ENCODE results near the gene SCAF4. TPM values are rescaled to one million over a fixed set of nuclear protein-coding genes. Genes with fewer than 3 reads are reported as not detected.

SCAF4 gene
- total RNA-seq, 1 donor from 2014 or later = 58.9 TPM

- H3K36me3 Mint-ChIP-seq = no peaks in the 10 kb centered on the region
- no peak for DNase-seq (ENCODE audit: low spot score in 2 of 2, unreplicated experiment in 2 of 2)
- H3K4me1 Mint-ChIP-seq = peaks cover 10% of the 10 kb centered on the region
- no peak for TF ChIP-seq CTCF (IDR thresholded peaks at IDR 0.05; ENCODE audit: unreplicated experiment)
- H3K9me3 Mint-ChIP-seq = no peaks in the 10 kb centered on the region
- no peak overlapping the region for H3K4me3 Mint-ChIP-seq
- no peak overlapping the region for H3K27ac Mint-ChIP-seq
- peaks cover 3% of the 10 kb centered on the region for H3K27me3 Mint-ChIP-seq (ENCODE audit: low read depth)
Observed at GRCh38 chr21:31756787-31757186, 24.9 kb upstream of the SCAF4 start.

GRCh38 chr21:31755027-31755426 lies 23.1 kb upstream of the SCAF4 start:
- Mint-ChIP-seq H3K27me3 (ENCODE audit: low read depth) (no peaks in the 10 kb centered on the region), H3K27ac (no peak overlapping the region), H3K4me3 (no peak overlapping the region), H3K9me3 (no peaks in the 10 kb centered on the region), H3K36me3 (no peaks in the 10 kb centered on the region), H3K4me1 (peaks cover 10% of the 10 kb centered on the region)
- TF ChIP-seq CTCF (IDR thresholded peaks at IDR 0.05; ENCODE audit: unreplicated experiment) = no peak
- no peak for DNase-seq (ENCODE audit: low spot score in 2 of 2, unreplicated experiment in 2 of 2)

GRCh38 chr21:31754708-31754960 lies 22.7 kb upstream of the SCAF4 start:
- no peak for DNase-seq (ENCODE audit: low spot score in 2 of 2, unreplicated experiment in 2 of 2)
- H3K27ac Mint-ChIP-seq = no peak overlapping the region
- H3K9me3 Mint-ChIP-seq = no peaks in the 10 kb centered on the region
- H3K36me3 Mint-ChIP-seq = no peaks in the 10 kb centered on the region
- H3K4me1 Mint-ChIP-seq = peaks cover 10% of the 10 kb centered on the region
- no peak for TF ChIP-seq CTCF (IDR thresholded peaks at IDR 0.05; ENCODE audit: unreplicated experiment)
- no peak overlapping the region for H3K4me3 Mint-ChIP-seq
- no peaks in the 10 kb centered on the region for H3K27me3 Mint-ChIP-seq (ENCODE audit: low read depth)

GRCh38 chr21:31753949-31754707 lies 22.2 kb upstream of the SCAF4 start:
- H3K27ac Mint-ChIP-seq = no peak overlapping the region
- no peak overlapping the region for H3K4me3 Mint-ChIP-seq
- peaks cover 10% of the 10 kb centered on the region for H3K4me1 Mint-ChIP-seq
- DNase-seq (ENCODE audit: low spot score in 2 of 2, unreplicated experiment in 2 of 2) = no peak
- TF ChIP-seq CTCF (IDR thresholded peaks at IDR 0.05; ENCODE audit: unreplicated experiment) = no peak
- no peaks in the 10 kb centered on the region for H3K36me3 Mint-ChIP-seq
- no peaks in the 10 kb centered on the region for H3K9me3 Mint-ChIP-seq
- H3K27me3 Mint-ChIP-seq (ENCODE audit: low read depth) = no peaks in the 10 kb centered on the region

GRCh38 chr21:31752967-31753366 lies 21.0 kb upstream of the SCAF4 start:
- H3K27me3 Mint-ChIP-seq (ENCODE audit: low read depth) = no peaks in the 10 kb centered on the region
- no peaks in the 10 kb centered on the region for H3K4me1 Mint-ChIP-seq
- no peak for TF ChIP-seq CTCF (IDR thresholded peaks at IDR 0.05; ENCODE audit: unreplicated experiment)
- H3K36me3 Mint-ChIP-seq = no peaks in the 10 kb centered on the region
- no peaks in the 10 kb centered on the region for H3K9me3 Mint-ChIP-seq
- no peak overlapping the region for H3K27ac Mint-ChIP-seq
- H3K4me3 Mint-ChIP-seq = no peak overlapping the region
- no peak for DNase-seq (ENCODE audit: low spot score in 2 of 2, unreplicated experiment in 2 of 2)

- no peaks in the 10 kb centered on the region for H3K27me3 Mint-ChIP-seq (ENCODE audit: low read depth)
- DNase-seq (ENCODE audit: low spot score in 2 of 2, unreplicated experiment in 2 of 2) = no peak
- H3K4me1 Mint-ChIP-seq = no peaks in the 10 kb centered on the region
- H3K9me3 Mint-ChIP-seq = no peaks in the 10 kb centered on the region
- no peak for TF ChIP-seq CTCF (IDR thresholded peaks at IDR 0.05; ENCODE audit: unreplicated experiment)
- no peaks in the 10 kb centered on the region for H3K36me3 Mint-ChIP-seq
- H3K4me3 Mint-ChIP-seq = no peak overlapping the region
- no peak overlapping the region for H3K27ac Mint-ChIP-seq
Observed at GRCh38 chr21:31752352-31752751, 20.4 kb upstream of the SCAF4 start.

All from mesothelial cell of epicardium (in vitro differentiated cells).